H1 (cell line): ENCODE results near the gene SNAP47. TPM values are rescaled to one million over a fixed set of nuclear protein-coding genes. Genes with fewer than 3 reads are reported as not detected.

ENCODE experiments used
- CTCF ChIA-PET: fragments of 300-600 bp; sonication (Branson Sonifier 250); formaldehyde crosslinking; loops from one replicate; lab custom pipeline; 2021; ENCODE audit not compliant: partially characterized antibody; lab: Charles Lee
- POLR2A ChIA-PET: fragments of 300-600 bp; sonication (Branson Sonifier 250); formaldehyde crosslinking; loops from one replicate; lab custom pipeline; 2021; ENCODE audit warnings: inconsistent platforms; ENCODE audit not compliant: partially characterized antibody; lab: Charles Lee
- DNase-seq, 2 experiments: peaks; one replicate each; pipeline versions ENCODE4 v3.0.0 to v3.0.0-alpha.2; 2010 to 2022; ENCODE audit warnings: low spot score in 2 of 2, low read depth in 1 of 2, mixed read lengths in 1 of 2
- FAIRE-seq: peaks from 2 replicates; lab custom pipeline; 2011; peaks lifted over from hg19 to GRCh38; lab: Jason Lieb, UNC
- H2AFZ ChIP-seq: 2 replicates; pipeline ENCODE4 v1.8.1; 2012; ENCODE audit warnings: low read length, inconsistent platforms
- H2AK5ac ChIP-seq: 2 replicates; pipeline ENCODE4 v1.6.1; 2013; ENCODE audit warnings: low read depth, low read length
- H2BK120ac ChIP-seq: replicated peaks from 2 replicates; pipeline ENCODE3; 2013; ENCODE audit warnings: low read depth, low read length, inconsistent platforms
- H2BK12ac ChIP-seq: 2 replicates; pipeline ENCODE4 v1.6.1; 2013; ENCODE audit warnings: low read depth, low read length
- H2BK15ac ChIP-seq: 2 replicates; pipeline ENCODE4 v1.6.1; 2013; ENCODE audit warnings: low read length
- H2BK20ac ChIP-seq: 2 replicates; pipeline ENCODE4 v1.6.1; 2013; ENCODE audit warnings: low read length
- H2BK5ac ChIP-seq: 2 replicates; pipeline ENCODE4 v1.6.1; 2013; ENCODE audit warnings: low read depth, low read length
- H3K14ac ChIP-seq: 2 replicates; pipeline ENCODE4 v1.6.1; 2013; ENCODE audit warnings: inconsistent platforms; ENCODE audit not compliant: insufficient read length
- H3K18ac ChIP-seq: 2 replicates; pipeline ENCODE4 v1.6.1; 2013; ENCODE audit warnings: low read length; ENCODE audit errors: extremely low read depth
- H3K23ac ChIP-seq: 2 replicates; pipeline ENCODE4 v1.6.1; 2013; ENCODE audit warnings: inconsistent platforms; ENCODE audit not compliant: insufficient read length
- H3K23me2 ChIP-seq: 2 replicates; pipeline ENCODE4 v1.6.1; 2013; ENCODE audit warnings: low read depth, low read length
- H3K27ac ChIP-seq: 2 replicates; pipeline ENCODE4 v1.6.1; 2011; ENCODE audit warnings: low read depth, low read length, inconsistent platforms
- H3K27me3 ChIP-seq, 4 experiments: replicated peaks in 1 of 4; 1 replicate in 1 of 4; 2 replicates in 3 of 4; pipeline versions ENCODE4 v1.6.1 to v1.8.1; 2011 to 2013; ENCODE audit warnings: low read length in 3 of 4, mild to moderate bottlenecking in 3 of 4, inconsistent platforms in 2 of 4, mixed read lengths in 2 of 4, moderate library complexity in 1 of 4; ENCODE audit not compliant: control insufficient read depth in 3 of 4, insufficient read depth in 3 of 4; ENCODE audit errors: extremely low read depth in 1 of 4
- H3K36me3 ChIP-seq, 4 experiments: 2 replicates each; pipeline versions ENCODE4 v1.6.1 to v1.8.1; 2011 to 2013; ENCODE audit warnings: mild to moderate bottlenecking in 4 of 4, low read length in 3 of 4, moderate library complexity in 2 of 4, control low read depth in 1 of 4, inconsistent platforms in 1 of 4; ENCODE audit not compliant: insufficient read depth in 4 of 4, control insufficient read depth in 2 of 4
- H3K4ac ChIP-seq: replicated peaks from 2 replicates; pipeline ENCODE3; 2013; ENCODE audit warnings: low read length, low read depth, mixed read lengths, inconsistent platforms; ENCODE audit not compliant: insufficient read length
- H3K4me1 ChIP-seq, 4 experiments: replicated peaks in 1 of 4; 1 replicate in 1 of 4; 2 replicates in 3 of 4; pipeline versions ENCODE4 v1.6.1 to v1.8.1; 2011 to 2013; ENCODE audit warnings: low read length in 3 of 4, inconsistent platforms in 2 of 4, mixed read lengths in 1 of 4; ENCODE audit not compliant: insufficient read depth in 4 of 4, control insufficient read depth in 3 of 4
- H3K4me2 ChIP-seq, 2 experiments: 2 replicates each; pipeline versions ENCODE4 v1.6.1 to v1.8.1; 2011 to 2013; ENCODE audit warnings: low read depth in 2 of 2, low read length in 2 of 2, control low read depth in 1 of 2, inconsistent platforms in 1 of 2, mild to moderate bottlenecking in 1 of 2; ENCODE audit not compliant: insufficient read depth in 1 of 2
- H3K4me3 ChIP-seq, 4 experiments: fragments of 200-600, 300-600 bp in 1 of 4; sonication (generic), shearing (Covaris generic), sonication (Bioruptor Twin) in 1 of 4; 2 replicates each; pipeline versions ENCODE4 v1.5.1 to v1.8.1; 2011 to 2016; ENCODE audit warnings: low read length in 4 of 4, low read depth in 3 of 4, control low read depth in 2 of 4, inconsistent platforms in 2 of 4, mild to moderate bottlenecking in 2 of 4, mixed read lengths in 1 of 4, moderate library complexity in 1 of 4; ENCODE audit not compliant: insufficient read depth in 2 of 4; ENCODE audit errors: extremely low read depth in 1 of 4
- H3K56ac ChIP-seq: replicated peaks from 2 replicates; pipeline ENCODE3; 2013; ENCODE audit warnings: low read depth, mild to moderate bottlenecking, mixed read lengths, low read length, inconsistent platforms; ENCODE audit not compliant: insufficient read length
- H3K79me1 ChIP-seq: 2 replicates; pipeline ENCODE4 v1.6.1; 2013; ENCODE audit warnings: low read depth, low read length, control low read depth
- H3K79me2 ChIP-seq, 2 experiments: 2 replicates each; pipeline versions ENCODE4 v1.6.1 to v1.8.1; 2012 to 2013; ENCODE audit warnings: low read length in 2 of 2, mild to moderate bottlenecking in 2 of 2, inconsistent platforms in 1 of 2; ENCODE audit not compliant: insufficient read depth in 2 of 2, control insufficient read depth in 1 of 2
- H3K9ac ChIP-seq, 4 experiments: replicated peaks in 1 of 4; 1 replicate in 1 of 4; 2 replicates in 3 of 4; pipeline versions ENCODE4 v1.6.1 to v1.8.1; 2011 to 2013; ENCODE audit warnings: low read depth in 3 of 4, low read length in 3 of 4, control low read depth in 2 of 4, mild to moderate bottlenecking in 2 of 4, moderate library complexity in 2 of 4, inconsistent platforms in 1 of 4; ENCODE audit errors: extremely low read depth in 1 of 4
- H3K9me3 ChIP-seq, 2 experiments: 2 replicates each; pipeline versions ENCODE4 v1.6.1 to v1.8.1; 2012 to 2013; ENCODE audit warnings: mild to moderate bottlenecking in 2 of 2, moderate library complexity in 2 of 2, control low read depth in 1 of 2, inconsistent platforms in 1 of 2, low read depth in 1 of 2, low read length in 1 of 2, mixed read lengths in 1 of 2; ENCODE audit not compliant: insufficient read depth in 2 of 2
- H4K20me1 ChIP-seq, 2 experiments: replicated peaks in 1 of 2; 2 replicates each; pipeline versions ENCODE3 to v1.8.1; 2011 to 2013; ENCODE audit warnings: inconsistent platforms in 2 of 2, low read length in 2 of 2, mild to moderate bottlenecking in 1 of 2; ENCODE audit not compliant: insufficient read depth in 2 of 2, control insufficient read depth in 1 of 2
- H4K5ac ChIP-seq: 2 replicates; pipeline ENCODE4 v1.6.1; 2013; ENCODE audit warnings: low read length, low read depth, mixed read lengths, inconsistent platforms; ENCODE audit not compliant: insufficient read length
- H4K8ac ChIP-seq: 2 replicates; pipeline ENCODE4 v1.8.0; 2013; ENCODE audit warnings: mild to moderate bottlenecking, moderate library complexity, low read length, inconsistent platforms; ENCODE audit not compliant: insufficient read depth; ENCODE audit errors: extremely low read depth
- H4K91ac ChIP-seq: replicated peaks from 2 replicates; pipeline ENCODE3; 2013; ENCODE audit warnings: low read length, mixed read lengths, inconsistent platforms; ENCODE audit not compliant: insufficient read length
- GABPA ChIP-seq: IDR thresholded peaks from 2 replicates; pipeline ENCODE4 v1.6.1; 2011; ENCODE audit warnings: mild to moderate bottlenecking, low read length, moderate library complexity, borderline replicate concordance; ENCODE audit not compliant: insufficient read depth
- MAFK ChIP-seq: IDR thresholded peaks from 2 replicates; pipeline ENCODE4 v1.6.1; 2012; ENCODE audit warnings: low read depth, mild to moderate bottlenecking, improper control_type of control experiment, low read length
- WGBS, 2 experiments: shearing (Covaris generic) in 1 of 2; methylation state at CpG; one replicate each; pipeline versions ENCODE4 v1.1.6 to v1.1.7; 2013 to 2015; ENCODE audit warnings: low lambda C conversion rate in 2 of 2, mixed read lengths in 2 of 2, inconsistent platforms in 1 of 2, low coverage in 1 of 2, missing lambda C conversion rate in 1 of 2; ENCODE audit not compliant: insufficient replicate concordance in 2 of 2, insufficient coverage in 1 of 2, insufficient read length in 1 of 2; ENCODE audit errors: extremely low coverage in 1 of 2, missing lambda C conversion rate in 1 of 2; 5-methylcytosine and 5-hydroxymethylcytosine counted together
- polyA plus RNA-seq, 7 experiments: library from polyadenylated mRNA; depleted of rRNA in 3 of 7; stranded (reverse) in 5 of 7; unstranded in 2 of 7; fragments of >200 nt in 5 of 7; fragments of 200-250 nt in 2 of 7; gene quantifications; 1 replicate in 5 of 7; 2 replicates in 1 of 7; 4 replicates in 1 of 7; pipeline versions ENCODE4 v1.2.1 to v1.2.3, GENCODE V29; 2011 to 2013; ENCODE audit warnings: missing spikeins in 2 of 7, mixed read lengths in 2 of 7
- total RNA-seq: library from RNA; stranded (reverse); fragmentation: NEBNext Ultra II Directional; extraction: Animal tissue kit (Norgen Biotek cat#: 25700); gene quantifications from 2 replicates; pipeline ENCODE4 v1.2.1, GENCODE V29; 2021

SNAP47 gene
- total and polyA plus RNA-seq, 2 of the 8 experiments (the other 6 are each of a cell fraction or from before 2014, with no cell fraction given): 37.6 to 42.2 TPM

GRCh38 chr1:227756172-227756959 is 21.1 kb downstream of the SNAP47 start:
- Histone ChIP-seq H3K9me3 (no peaks in the 10 kb centered on the region), H3K27ac (no peak overlapping the region), H3K18ac (no peak overlapping the region), H3K9ac (no peak overlapping the region), H2BK20ac (no peak overlapping the region), H3K4me2 (no peak overlapping the region), H3K23ac (no peak overlapping the region), H3K4ac (no peak overlapping the region), H3K79me1 (peaks cover 13% of the 10 kb centered on the region), H2BK120ac (no peak overlapping the region), H3K23me2 (no peaks in the 10 kb centered on the region), H3K14ac (no peak overlapping the region), H4K20me1 (peaks cover 14 to 25% of the 10 kb centered on the region in 2 experiments), H2BK12ac (no peak overlapping the region), H4K91ac (no peak overlapping the region), H3K56ac (no peak overlapping the region), H2AK5ac (no peak overlapping the region), H2BK5ac (no peak overlapping the region), H4K8ac (peak overlapping the region; percentile 57; the same call in 1 of the 2 replicates), H3K36me3 (peaks cover 7 to 13% (median 13%) of the 10 kb centered on the region in 4 experiments; a peak in 6 of 8 replicates), H4K5ac (no peak overlapping the region), H2AFZ (no peak overlapping the region), H3K27me3 (no peaks in the 10 kb centered on the region), H3K4me1 (no peaks in the 10 kb centered on the region), H3K4me3 (no peak overlapping the region), H2BK15ac (no peak overlapping the region), H3K79me2 (peaks cover 0 to 20% of the 10 kb centered on the region in 2 experiments; a peak in 2 of 4 replicates)
- POLR2A ChIA-PET: no interaction called here
- FAIRE-seq: no peak
- 94% methylated on average over 13 of the region's 13 CpGs; no CpG with 5 or more reads in 1 of the 2 experiments for WGBS, 2 experiments
- no peak for DNase-seq
- CTCF ChIA-PET: no interaction called here
- TF ChIP-seq GABPA (no peak), MAFK (no peak)
